RWPE2 (cell line): Measurements from ENCODE around the gene F13B.

Source experiments
- ATAC-seq: fragments of 200-7000 bp; cut with Tn5 transposase; 3 replicates; pipeline ENCODE4 v1.9.1; 2021; ENCODE audit warnings: low read depth
- DNase-seq: peaks from one replicate; pipeline ENCODE4 v3.0.0-alpha.2; 2020; ENCODE audit warnings: low spot score
- H3K27ac ChIP-seq: fragments of 450-650 bp; 2 replicates; pipeline ENCODE4 v1.5.1; 2017; ENCODE audit warnings: mild to moderate bottlenecking; ENCODE audit not compliant: poor library complexity, severe bottlenecking
- H3K27me3 ChIP-seq: fragments of 250-450 bp; sonication (Bioruptor Pico); 2 replicates; pipeline ENCODE4 v1.5.1; 2021; ENCODE audit warnings: mild to moderate bottlenecking, moderate library complexity; ENCODE audit not compliant: insufficient read depth, poor library complexity, severe bottlenecking
- H3K36me3 ChIP-seq: fragments of 250-450 bp; sonication (Bioruptor Pico); 2 replicates; pipeline ENCODE4 v1.5.1; 2020; ENCODE audit warnings: low read depth, mild to moderate bottlenecking, moderate library complexity
- H3K4me1 ChIP-seq: fragments of 250-450 bp; sonication (Bioruptor Pico); 2 replicates; pipeline ENCODE4 v1.5.1; 2021; ENCODE audit warnings: mild to moderate bottlenecking, moderate library complexity; ENCODE audit not compliant: insufficient read depth, poor library complexity, severe bottlenecking
- H3K4me3 ChIP-seq: fragments of 250-450 bp; sonication (Bioruptor Pico); 2 replicates; pipeline ENCODE4 v1.5.1; 2021; ENCODE audit warnings: mild to moderate bottlenecking, moderate library complexity; ENCODE audit not compliant: severe bottlenecking
- H3K9me3 ChIP-seq: fragments of 250-450 bp; sonication (Bioruptor Pico); 2 replicates; pipeline ENCODE4 v1.5.1; 2021; ENCODE audit warnings: mild to moderate bottlenecking, moderate library complexity; ENCODE audit not compliant: severe bottlenecking
- CTCF ChIP-seq: fragments of 450-650 bp; IDR thresholded peaks from one replicate; pipeline ENCODE4 v1.5.1; 2017; ENCODE audit warnings: mild to moderate bottlenecking, moderate library complexity; ENCODE audit not compliant: poor library complexity, severe bottlenecking

The F13B gene

GRCh38 chr1:197073978-197074377, 6.9 kb upstream of the F13B start:
- Histone ChIP-seq H3K4me1 (no peaks in the 10 kb centered on the region), H3K4me3 (no peak overlapping the region), H3K27me3 (no peaks in the 10 kb centered on the region), H3K27ac (no peak overlapping the region), H3K36me3 (no peaks in the 10 kb centered on the region), H3K9me3 (no peaks in the 10 kb centered on the region)
- no peak for DNase-seq
- no peak for TF ChIP-seq CTCF
- ATAC-seq: no peak

GRCh38 chr1:197067457-197067818, 378 bp upstream of the F13B start:
- no peaks in the 10 kb centered on the region for H3K4me1 ChIP-seq
- ATAC-seq: no peak
- no peaks in the 10 kb centered on the region for H3K36me3 ChIP-seq
- H3K4me3 ChIP-seq: no peak overlapping the region
- no peak for DNase-seq
- TF ChIP-seq CTCF: no peak
- H3K9me3 ChIP-seq: no peaks in the 10 kb centered on the region
- H3K27ac ChIP-seq: no peak overlapping the region
- no peaks in the 10 kb centered on the region for H3K27me3 ChIP-seq

- Histone ChIP-seq H3K27me3 (no peaks in the 10 kb centered on the region), H3K27ac (no peak overlapping the region), H3K4me3 (no peak overlapping the region), H3K9me3 (no peaks in the 10 kb centered on the region), H3K4me1 (no peaks in the 10 kb centered on the region), H3K36me3 (no peaks in the 10 kb centered on the region)
- TF ChIP-seq CTCF: no peak
- ATAC-seq (no peak), DNase-seq (no peak)
Observed at GRCh38 chr1:197066277-197066676, 783 bp downstream of the F13B start.

GRCh38 chr1:197065559-197065958, 1.5 kb downstream of the F13B start:
- Histone ChIP-seq H3K4me1 (no peaks in the 10 kb centered on the region), H3K27me3 (no peaks in the 10 kb centered on the region), H3K9me3 (no peaks in the 10 kb centered on the region), H3K36me3 (no peaks in the 10 kb centered on the region), H3K27ac (no peak overlapping the region), H3K4me3 (no peak overlapping the region)
- ATAC-seq: no peak
- no peak for TF ChIP-seq CTCF
- no peak for DNase-seq

- no peaks in the 10 kb centered on the region for H3K36me3 ChIP-seq
- H3K27ac ChIP-seq: no peak overlapping the region
- H3K9me3 ChIP-seq: no peaks in the 10 kb centered on the region
- DNase-seq (no peak), ATAC-seq (0 out of 3 replicates have a peak, but pooled peaks have one; percentile 29)
- no peaks in the 10 kb centered on the region for H3K27me3 ChIP-seq
- TF ChIP-seq CTCF: no peak
- no peaks in the 10 kb centered on the region for H3K4me1 ChIP-seq
- no peak overlapping the region for H3K4me3 ChIP-seq
Observed at GRCh38 chr1:197063212-197063611, 3.8 kb downstream of the F13B start.
